ENCODE data around the gene PRKCH. TPM values are rescaled to one million over a fixed set of nuclear protein-coding genes. Genes with fewer than 3 reads are reported as not detected.

PRKCH gene
- total RNA-seq, 1 donor from 2014 or later: 8.4 TPM

DNA sequence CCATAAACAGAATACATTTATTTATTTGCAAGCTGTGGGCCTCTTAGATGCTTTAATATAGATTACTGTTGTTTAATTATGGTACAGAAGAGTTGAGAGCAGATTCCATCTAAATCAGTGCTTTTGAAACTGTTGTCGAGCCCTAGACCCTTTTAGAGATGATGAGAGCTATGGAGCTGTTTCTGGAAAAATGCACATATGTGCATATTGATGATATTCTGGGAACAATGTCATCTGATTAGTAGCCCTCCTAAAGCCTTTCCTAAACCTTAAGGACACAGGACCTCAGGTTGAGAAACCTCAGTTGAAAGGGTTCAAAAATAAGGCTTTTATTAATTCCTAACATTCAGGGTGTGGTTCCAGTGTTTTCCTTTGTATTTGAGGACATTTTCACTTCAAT is 11.7 kb downstream of the PRKCH start:
- H3K36me3 ChIP-seq (ENCODE audit: control insufficient read depth, insufficient read depth, low read length): no peaks in the 10 kb centered on the region
- no peaks in the 10 kb centered on the region for H3K27me3 ChIP-seq (ENCODE audit: control insufficient read depth, insufficient read depth, low read length)
- no peak for DNase-seq (ENCODE audit: low read depth)
- H3K4me3 ChIP-seq (ENCODE audit: low read depth, low read length): no peak overlapping the region
- TF ChIP-seq, protein P1, sequence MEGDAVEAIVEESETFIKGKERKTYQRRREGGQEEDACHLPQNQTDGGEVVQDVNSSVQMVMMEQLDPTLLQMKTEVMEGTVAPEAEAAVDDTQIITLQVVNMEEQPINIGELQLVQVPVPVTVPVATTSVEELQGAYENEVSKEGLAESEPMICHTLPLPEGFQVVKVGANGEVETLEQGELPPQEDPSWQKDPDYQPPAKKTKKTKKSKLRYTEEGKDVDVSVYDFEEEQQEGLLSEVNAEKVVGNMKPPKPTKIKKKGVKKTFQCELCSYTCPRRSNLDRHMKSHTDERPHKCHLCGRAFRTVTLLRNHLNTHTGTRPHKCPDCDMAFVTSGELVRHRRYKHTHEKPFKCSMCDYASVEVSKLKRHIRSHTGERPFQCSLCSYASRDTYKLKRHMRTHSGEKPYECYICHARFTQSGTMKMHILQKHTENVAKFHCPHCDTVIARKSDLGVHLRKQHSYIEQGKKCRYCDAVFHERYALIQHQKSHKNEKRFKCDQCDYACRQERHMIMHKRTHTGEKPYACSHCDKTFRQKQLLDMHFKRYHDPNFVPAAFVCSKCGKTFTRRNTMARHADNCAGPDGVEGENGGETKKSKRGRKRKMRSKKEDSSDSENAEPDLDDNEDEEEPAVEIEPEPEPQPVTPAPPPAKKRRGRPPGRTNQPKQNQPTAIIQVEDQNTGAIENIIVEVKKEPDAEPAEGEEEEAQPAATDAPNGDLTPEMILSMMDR (IDR thresholded peaks at IDR 0.05; ENCODE audit: insufficient read depth, low read length, poor library complexity, severe bottlenecking): no peak

DNA sequence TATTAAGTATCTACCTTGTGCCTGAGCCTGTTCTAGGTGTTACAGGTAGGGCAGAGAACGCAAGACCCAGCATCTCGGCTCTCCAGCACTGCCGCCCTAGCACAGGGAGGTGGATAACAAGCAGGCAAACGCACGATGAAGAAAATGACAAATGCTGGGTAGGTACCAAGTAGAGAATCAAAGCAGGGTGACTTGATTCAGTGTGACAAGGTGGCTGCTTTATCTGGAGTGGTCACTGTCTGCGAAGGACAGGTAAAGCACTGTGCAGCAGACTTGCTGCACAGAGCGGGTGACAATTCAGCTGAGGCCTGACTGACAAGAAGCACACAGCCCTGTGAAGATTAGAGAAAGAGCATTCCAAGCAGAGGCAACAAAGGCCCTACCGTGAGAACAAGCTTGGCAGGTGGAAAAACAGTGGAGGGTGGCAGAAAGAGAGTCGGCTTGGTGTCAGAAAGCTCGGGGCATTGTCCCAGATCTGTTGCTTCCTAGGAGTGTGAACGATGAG is 12.9 kb downstream of the PRKCH start:
- no peak for DNase-seq (ENCODE audit: low read depth)
- no peaks in the 10 kb centered on the region for H3K36me3 ChIP-seq (ENCODE audit: control insufficient read depth, insufficient read depth, low read length)
- no peak overlapping the region for H3K4me3 ChIP-seq (ENCODE audit: low read depth, low read length)
- H3K27me3 ChIP-seq (ENCODE audit: control insufficient read depth, insufficient read depth, low read length): no peaks in the 10 kb centered on the region
- TF ChIP-seq, protein P1 (IDR thresholded peaks at IDR 0.05; ENCODE audit: insufficient read depth, low read length, poor library complexity, severe bottlenecking): no peak

DNA sequence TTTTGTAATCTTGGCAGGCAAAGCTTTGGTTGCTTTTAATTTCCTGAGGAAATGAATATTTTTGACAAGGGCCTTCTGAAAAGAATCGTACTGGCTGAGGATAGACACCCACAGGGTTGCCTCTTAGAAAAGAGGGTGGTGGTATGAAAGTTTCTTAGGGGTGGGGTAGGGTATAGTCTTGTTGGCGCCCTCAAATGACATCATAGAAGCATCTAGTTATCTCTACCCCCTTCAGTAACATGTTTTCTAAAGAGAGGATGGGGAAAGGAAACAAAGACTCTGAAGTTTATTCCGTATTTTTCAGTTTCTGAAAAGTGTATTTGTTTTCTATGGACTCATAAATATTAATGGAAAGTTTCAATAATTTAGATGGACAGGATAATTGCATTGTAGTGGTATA is 13.7 kb downstream of the PRKCH start:
- Histone ChIP-seq H3K36me3 (ENCODE audit: control insufficient read depth, insufficient read depth, low read length) (no peaks in the 10 kb centered on the region), H3K4me3 (ENCODE audit: low read depth, low read length) (no peak overlapping the region), H3K27me3 (ENCODE audit: control insufficient read depth, insufficient read depth, low read length) (no peaks in the 10 kb centered on the region)
- TF ChIP-seq, protein P1 (IDR thresholded peaks at IDR 0.05; ENCODE audit: insufficient read depth, low read length, poor library complexity, severe bottlenecking): no peak
- DNase-seq (ENCODE audit: low read depth): no peak

DNA sequence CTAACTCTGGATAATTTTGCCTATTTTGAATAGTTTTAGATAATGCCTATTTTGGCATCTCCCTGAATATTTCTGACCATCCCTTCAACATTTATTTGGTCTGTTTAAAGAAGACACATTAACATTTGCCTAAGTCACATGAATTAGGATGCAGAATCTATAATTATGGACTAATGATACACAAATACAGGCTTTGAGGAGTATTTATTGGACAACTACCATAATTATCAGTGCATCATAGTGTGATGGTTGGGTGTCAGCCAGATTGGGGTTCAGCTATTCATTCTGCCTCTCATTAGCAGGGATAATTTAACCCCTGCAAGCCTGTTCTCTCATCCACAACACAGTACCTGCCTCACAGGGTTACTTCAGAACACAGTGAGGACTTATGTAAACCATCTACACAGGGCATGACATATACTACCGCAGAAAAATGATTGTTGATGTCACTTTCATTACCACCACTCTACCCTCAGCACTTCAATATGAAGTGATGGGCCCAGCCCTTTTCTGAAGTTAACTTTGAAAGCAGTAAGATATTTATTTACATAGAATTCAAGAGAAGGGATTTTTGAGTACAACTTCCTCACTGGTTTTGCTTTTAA is 14.4 kb downstream of the PRKCH start:
- no peak for DNase-seq (ENCODE audit: low read depth)
- H3K36me3 ChIP-seq (ENCODE audit: control insufficient read depth, insufficient read depth, low read length): no peaks in the 10 kb centered on the region
- no peak overlapping the region for H3K4me3 ChIP-seq (ENCODE audit: low read depth, low read length)
- no peaks in the 10 kb centered on the region for H3K27me3 ChIP-seq (ENCODE audit: control insufficient read depth, insufficient read depth, low read length)
- TF ChIP-seq, protein P1 (IDR thresholded peaks at IDR 0.05; ENCODE audit: insufficient read depth, low read length, poor library complexity, severe bottlenecking): no peak

DNA sequence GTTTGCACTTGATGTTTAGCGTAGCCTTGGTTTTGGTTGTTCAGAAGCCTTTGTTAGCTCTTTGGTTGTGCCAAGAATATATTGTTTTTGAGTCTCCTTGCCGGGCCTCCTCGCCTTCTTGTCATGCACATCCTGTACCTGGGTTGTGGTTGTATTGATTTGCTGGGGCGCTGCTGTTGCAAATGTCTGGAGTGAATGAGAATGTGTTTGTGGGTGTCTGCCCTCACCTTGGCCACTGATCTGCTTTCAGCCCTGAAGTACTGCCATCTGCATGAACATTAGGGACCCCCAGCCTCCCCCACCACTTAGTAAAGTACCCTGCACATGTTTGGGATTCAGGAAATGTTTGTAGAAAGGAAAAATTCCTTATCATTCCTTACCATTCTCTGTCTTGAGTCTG is 16.5 kb downstream of the PRKCH start:
- TF ChIP-seq, protein P1 (IDR thresholded peaks at IDR 0.05; ENCODE audit: insufficient read depth, low read length, poor library complexity, severe bottlenecking): no peak

DNA sequence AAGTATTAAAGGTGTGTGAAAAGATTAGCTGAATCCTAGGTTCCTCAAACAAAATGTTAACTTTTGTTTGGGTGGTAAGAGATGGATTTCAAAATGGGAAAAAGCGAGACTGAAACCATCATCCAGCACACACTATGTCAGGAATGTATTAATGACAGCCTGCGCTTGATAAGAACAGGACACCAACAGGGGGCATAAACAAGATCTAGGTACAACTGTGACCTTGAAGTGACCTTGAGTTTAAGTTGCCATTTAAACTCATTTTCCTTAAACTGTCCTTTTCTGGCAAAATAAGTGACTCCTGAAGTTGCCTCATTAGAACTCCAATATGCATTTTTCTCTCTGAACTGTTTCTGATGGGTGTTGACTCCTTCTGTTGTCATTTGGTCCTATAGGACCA is 17.1 kb downstream of the PRKCH start:
- H3K27me3 ChIP-seq (ENCODE audit: control insufficient read depth, insufficient read depth, low read length): no peaks in the 10 kb centered on the region
- no peak for DNase-seq (ENCODE audit: low read depth)
- H3K36me3 ChIP-seq (ENCODE audit: control insufficient read depth, insufficient read depth, low read length): no peaks in the 10 kb centered on the region
- H3K4me3 ChIP-seq (ENCODE audit: low read depth, low read length): no peak overlapping the region
- TF ChIP-seq, protein P1 (IDR thresholded peaks at IDR 0.05; ENCODE audit: insufficient read depth, low read length, poor library complexity, severe bottlenecking): no peak

More for the DNA sequence above, 16.5 kb downstream of the PRKCH start:
- Histone ChIP-seq H3K27me3 (ENCODE audit: control insufficient read depth, insufficient read depth, low read length) (no peaks in the 10 kb centered on the region), H3K4me3 (ENCODE audit: low read depth, low read length) (no peak overlapping the region), H3K36me3 (ENCODE audit: control insufficient read depth, insufficient read depth, low read length) (no peaks in the 10 kb centered on the region)
- DNase-seq (ENCODE audit: low read depth): no peak
